ENCODE results near the gene SGPP2.

SGPP2 gene

DNA sequence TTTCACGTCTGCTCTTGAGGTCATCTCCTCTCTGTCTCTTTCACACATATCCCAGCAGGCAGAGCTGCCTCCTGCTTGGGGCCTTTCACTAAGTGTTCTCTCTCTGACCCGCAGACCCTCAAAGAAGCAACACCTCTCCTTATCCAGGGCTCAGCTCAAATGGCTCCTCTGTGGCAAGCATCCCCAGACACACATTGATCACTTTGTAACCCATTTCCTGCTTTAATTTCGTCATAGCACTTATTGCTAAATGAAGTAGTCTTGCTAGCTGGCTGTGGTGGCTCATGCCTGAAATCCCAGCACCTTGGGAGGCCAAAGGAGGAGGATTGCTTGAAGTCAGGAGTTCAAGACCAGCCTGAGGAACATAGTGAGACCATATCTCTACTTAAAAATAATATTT lies 41.4 kb downstream of the SGPP2 start:
- DNase-seq (ENCODE audit: low spot score) = no peak

- no peak for DNase-seq (ENCODE audit: low spot score)
These were observed 44.0 kb downstream of the SGPP2 start for GRCh38 chr2:222468346-222468745.

DNA sequence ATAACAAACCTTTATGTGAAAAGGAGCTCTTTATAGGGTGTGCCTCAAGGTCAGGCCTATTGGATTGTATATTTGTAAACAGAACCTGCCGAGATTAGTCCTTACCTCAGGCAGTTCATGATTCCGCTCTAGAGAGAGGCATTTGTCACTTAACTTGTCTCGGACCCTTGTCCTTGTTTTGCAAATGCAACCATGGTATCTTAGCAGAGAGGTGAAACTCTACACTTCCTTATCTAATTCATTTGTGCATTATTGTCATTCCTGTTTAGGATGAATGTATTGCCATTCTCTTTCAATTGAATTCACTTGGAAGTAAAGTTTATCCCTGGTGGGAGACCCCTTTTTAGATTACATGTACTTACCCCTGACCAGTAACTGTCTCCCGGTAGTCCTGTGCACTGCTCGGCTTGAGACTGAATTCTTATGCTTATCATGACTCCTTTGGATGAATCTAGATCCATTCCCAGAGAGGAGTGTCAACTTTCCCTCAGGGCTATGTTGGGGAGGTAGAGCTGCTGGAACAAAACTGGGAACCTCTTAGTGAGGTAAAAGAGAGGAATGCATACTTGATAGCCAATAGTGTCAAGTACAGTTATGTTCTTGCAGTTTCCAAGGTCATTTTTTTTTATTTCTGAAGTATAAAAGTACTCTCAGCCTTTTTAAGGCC lies 46.6 kb downstream of the SGPP2 start:
- DNase-seq (ENCODE audit: low spot score) = no peak

GRCh38 chr2:222477962-222478608 lies 53.7 kb downstream of the SGPP2 start:
- no peak for DNase-seq (ENCODE audit: low spot score)

- DNase-seq (ENCODE audit: low spot score) = no peak
These were observed 55.5 kb downstream of the SGPP2 start for GRCh38 chr2:222479859-222480258.

DNA sequence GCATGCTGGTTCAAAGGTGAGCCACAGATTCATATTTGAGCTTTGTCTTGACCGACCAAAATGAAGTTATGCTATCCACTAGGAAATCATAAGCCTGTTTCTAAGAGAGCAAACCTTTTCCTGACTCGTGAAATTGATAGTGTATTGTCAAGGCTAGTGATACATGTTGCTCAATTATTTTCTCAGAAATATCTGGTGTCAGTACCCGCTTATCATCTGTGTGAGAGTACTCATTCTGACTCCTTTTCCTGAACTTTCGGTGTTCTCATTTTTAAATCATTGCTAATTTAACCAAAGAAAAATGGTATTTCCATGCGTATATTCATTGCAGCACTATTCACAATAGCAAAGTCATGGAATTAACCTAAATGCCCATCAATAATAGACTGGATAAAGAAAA lies 56.2 kb downstream of the SGPP2 start:
- no peak for DNase-seq (ENCODE audit: low spot score)

DNA sequence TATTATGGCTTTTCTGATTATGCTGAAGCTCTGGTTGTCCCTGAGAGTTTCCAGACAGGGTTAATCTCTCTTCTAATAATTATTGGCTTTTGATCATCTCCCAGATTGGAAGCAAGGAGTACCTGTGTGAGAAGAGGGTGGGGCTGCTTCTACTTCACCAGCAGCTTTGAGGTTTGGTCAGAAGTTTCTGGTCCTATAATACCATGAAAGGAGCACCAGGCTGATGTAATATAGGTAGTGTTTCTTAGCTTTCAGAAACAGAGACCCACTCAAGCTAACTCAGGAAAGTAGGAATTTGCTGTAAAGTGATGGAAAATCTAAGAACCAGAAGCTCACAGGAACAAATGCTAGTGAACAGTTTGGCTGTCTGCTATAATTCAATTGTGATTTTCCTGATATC lies 57.6 kb downstream of the SGPP2 start:
- no peak for DNase-seq (ENCODE audit: low spot score)

DNA sequence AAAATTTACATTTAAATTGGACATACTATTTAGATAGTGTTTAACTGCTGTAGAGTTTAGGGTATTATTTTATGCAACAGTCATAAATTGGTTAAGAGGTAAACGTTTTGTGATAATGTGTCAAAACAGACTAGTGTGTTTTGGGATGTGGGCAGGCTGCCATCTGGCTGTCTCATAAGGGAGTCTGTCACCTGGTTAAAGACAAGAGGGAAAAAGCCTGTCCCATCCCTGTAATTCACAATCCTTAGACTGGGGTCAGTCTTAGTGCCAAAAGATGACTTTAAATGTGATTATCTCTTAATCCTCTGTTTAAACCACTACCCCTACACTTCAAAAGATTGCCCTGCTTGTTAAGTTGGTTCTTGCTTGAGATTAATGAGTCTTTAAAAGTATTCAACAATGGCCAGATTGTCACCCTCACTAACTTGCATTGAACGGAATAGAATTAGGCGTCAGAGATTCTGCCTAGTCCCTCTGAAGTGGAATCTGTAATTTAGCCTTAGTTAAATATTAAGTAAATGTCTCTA lies 59.2 kb downstream of the SGPP2 start:
- DNase-seq (ENCODE audit: low spot score) = peak; percentile 52

DNA sequence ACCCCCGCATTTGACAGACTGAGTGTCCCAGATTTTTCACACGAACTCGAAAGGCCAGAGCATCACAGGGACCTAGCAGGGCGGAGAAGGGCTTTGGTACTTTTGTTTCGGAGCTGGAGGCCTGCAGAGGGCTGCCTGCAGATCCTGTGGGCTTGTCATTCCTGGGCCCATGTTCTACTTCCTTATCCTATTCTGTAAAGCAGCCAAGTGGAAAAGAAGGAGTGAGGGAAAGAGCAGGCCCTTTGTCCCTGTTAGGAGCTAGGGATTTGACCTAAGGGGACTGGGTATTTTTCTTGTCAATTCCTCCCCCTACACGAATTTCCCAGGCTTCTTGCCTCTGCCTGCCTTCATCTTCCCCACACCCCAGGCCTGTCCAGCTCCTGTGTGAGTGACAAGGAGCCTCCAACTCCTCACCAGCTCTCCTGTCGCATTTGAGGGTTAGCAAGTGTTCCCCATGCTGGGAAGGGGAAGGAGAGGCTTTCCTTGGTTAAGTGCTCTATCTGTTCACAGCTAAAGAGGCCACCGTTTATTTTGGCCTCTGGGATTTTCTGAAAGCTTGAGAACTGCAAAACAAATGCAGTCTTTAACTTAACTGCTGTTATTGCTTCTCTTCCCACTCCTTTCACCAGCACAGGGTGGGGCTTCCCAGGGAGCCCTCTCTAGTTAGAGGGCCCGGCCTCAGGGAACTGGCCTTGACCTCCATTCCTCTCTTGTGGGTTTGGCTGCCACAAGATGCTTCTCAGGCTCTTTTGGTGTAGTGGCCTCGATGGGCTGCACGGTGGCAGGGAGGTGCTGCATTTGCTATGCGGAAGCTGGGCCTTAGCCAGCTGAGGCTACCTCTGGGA lies 61.2 kb downstream of the SGPP2 start:
- no peak for DNase-seq (ENCODE audit: low spot score)

GRCh38 chr2:222490131-222490530 lies 65.8 kb downstream of the SGPP2 start:
- DNase-seq (ENCODE audit: low spot score) = no peak

- DNase-seq (ENCODE audit: low spot score) = no peak
These were observed 68.3 kb downstream of the SGPP2 start for GRCh38 chr2:222492683-222493082.

DNA sequence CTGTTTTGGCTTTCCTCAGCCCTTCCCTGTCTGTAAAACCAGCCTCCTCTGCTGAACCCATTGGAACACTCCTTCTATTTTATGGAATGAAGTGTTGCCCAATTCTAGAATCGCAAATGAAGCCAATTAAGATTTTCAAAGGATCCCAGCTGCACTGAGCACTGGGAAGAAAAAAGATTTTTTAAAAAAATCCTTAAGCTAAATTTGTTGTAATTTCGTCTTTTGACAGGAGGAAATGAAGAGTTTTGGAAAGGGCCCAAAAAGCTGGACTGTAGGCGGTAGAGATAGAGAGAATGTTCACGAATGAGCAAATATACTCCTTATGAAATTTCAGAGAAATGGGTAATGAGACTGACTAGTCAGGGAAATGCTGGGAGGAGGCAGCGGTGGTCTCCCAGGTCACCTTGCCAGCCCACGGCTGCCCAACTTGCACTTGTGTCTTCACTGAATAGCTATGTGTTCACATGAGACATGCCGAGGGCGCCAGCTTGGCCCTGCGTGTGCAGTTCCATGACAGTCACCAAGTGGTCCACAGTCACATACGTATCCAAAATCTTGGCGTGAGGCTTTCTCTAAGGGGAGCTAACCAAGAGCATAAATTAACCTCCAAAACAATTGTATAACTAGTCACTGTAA lies 69.9 kb downstream of the SGPP2 start:
- DNase-seq (ENCODE audit: low spot score) = no peak

DNA sequence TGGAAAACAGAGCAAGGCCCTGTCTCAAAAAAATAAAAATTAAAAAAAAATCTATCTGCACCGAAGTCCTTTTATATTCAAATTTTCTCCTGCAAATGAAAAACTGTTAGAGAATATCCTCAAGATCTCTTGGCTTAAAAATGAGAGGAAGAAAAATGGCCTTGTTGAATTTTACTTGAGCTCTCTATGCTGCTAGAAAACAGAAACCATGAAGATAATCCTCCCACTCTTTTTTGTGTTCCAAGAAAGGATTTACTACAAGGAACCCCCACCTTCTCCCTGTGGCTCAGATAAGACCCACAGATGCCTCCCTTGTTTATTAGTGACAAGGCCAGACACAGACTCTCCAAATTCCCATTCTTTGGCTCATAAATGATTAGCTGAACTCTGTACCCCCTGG lies 71.0 kb downstream of the SGPP2 start:
- no peak for DNase-seq (ENCODE audit: low spot score)

DNA sequence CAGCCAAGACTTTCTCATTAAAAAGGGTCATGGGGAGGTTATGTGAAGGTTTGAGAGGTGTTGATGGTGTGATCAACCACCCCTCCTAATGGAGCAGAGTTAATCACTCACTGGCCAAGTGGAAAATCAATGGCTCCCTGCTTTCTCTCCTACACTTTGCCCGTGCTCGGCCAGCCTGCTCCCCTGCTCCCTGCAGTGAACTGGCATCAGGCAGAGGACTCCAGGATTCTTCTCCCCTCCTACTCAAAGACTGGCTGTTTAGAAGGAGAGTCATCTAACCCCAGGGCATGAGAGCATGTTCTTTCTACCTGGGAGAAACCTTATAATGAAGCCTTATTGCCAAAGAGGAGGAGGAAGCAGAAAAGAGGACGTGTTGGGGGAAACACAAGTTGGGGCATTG lies 74.9 kb downstream of the SGPP2 start:
- DNase-seq (ENCODE audit: low spot score) = no peak

- DNase-seq (ENCODE audit: low spot score) = no peak
These were observed 79.8 kb downstream of the SGPP2 start for GRCh38 chr2:222504191-222504590.

- DNase-seq (ENCODE audit: low spot score) = no peak
These were observed 80.4 kb downstream of the SGPP2 start for GRCh38 chr2:222504719-222505118.

- DNase-seq (ENCODE audit: low spot score) = no peak
These were observed 82.0 kb downstream of the SGPP2 start for GRCh38 chr2:222506230-222506935.

- no peak for DNase-seq (ENCODE audit: low spot score)
These were observed 90.6 kb downstream of the SGPP2 start for GRCh38 chr2:222514901-222515300.

DNA sequence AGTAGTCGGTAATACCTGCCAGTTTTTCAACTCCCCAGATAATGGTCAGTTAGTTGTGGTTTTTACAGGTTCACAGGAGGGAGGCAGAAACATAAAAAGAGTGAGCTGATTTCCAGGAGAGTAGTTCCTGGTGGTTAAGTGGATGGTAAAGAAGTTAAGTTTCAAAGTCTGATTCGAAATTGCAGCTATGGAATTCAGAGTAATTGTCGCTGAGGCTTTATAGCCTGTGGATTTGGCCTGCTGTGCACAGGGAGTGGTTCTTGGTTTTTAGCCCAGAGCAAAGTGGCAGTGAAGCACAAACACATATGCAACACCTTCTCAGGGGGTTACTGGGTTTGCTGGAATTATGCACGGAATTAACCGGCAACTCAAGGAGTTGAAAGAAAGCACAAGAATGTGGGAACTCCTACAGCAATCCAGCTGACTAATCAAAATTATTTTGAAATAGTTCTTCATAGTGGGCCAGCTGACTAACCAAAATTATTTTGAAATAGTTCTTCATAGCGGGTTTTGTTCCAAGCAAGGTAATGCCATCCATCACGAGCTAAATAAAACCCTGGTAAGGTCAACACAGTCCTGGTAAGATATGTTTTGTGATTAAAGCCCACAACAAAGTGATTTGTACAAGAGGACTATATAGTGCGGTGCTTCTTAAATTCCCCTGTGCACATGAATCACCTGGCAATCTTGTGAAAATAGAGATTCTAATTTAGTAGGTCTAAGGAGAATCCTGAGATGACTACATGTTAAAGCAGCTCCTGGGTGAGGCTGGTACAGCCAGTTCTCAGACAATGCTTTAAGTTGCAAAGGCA lies 94.4 kb downstream of the SGPP2 start:
- no peak for DNase-seq (ENCODE audit: low spot score)

- no peak for DNase-seq (ENCODE audit: low spot score)
These were observed 96.8 kb downstream of the SGPP2 start for GRCh38 chr2:222521099-222521498.
